Esophagus muscularis mucosa (tissue), 4 donors: ENCODE data around the gene TPM2.

Source experiments
- EP300 ChIP-seq: sonication (generic); formaldehyde crosslinking; IDR thresholded peaks from one replicate; pipeline ENCODE4 v1.6.1; 2017; ENCODE audit warnings: antibody characterized with exemption
- POLR2A ChIP-seq: fragments of 450-650 bp; IDR thresholded peaks from one replicate; pipeline ENCODE4 v1.6.1; 2017; ENCODE audit warnings: antibody characterized with exemption, moderate library complexity, mild to moderate bottlenecking, low read depth
- POLR2AphosphoS5 ChIP-seq, 2 donors: sonication (generic); formaldehyde crosslinking; IDR thresholded peaks; one replicate each; pipeline ENCODE4 v1.6.1; 2017; ENCODE audit warnings: antibody characterized with exemption in 2 of 2
- TF ChIP-seq, protein P1 (sequence below), 3 experiments: fragments of 200-600 bp in 2 of 3; fragments of 450-650 bp in 1 of 3; sonication (generic) in 2 of 3; IDR thresholded peaks; one replicate each; pipeline ENCODE4 v1.5.1; 2017 to 2019; ENCODE audit warnings: antibody characterized with exemption in 3 of 3, mild to moderate bottlenecking in 2 of 3, moderate library complexity in 1 of 3

DNA sequence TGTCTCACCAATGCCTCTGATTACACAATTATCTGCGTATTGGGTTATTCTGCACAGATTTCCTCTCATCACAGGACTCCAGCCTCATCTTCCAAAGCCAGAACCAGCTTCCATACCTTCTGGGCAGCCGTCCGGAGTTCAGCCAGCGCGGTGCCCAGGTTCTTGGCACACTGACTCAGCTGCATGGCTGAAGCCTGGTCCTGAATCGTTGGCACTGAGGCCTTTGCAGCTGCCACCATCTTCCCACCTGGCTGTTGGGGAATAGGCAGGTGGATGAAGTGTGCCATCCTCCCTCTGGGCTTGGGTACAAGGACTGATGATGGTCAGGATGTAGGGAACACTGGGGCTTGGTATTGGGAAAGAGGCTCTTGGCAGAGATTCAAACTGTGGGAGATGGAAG, 24.4 kb upstream of the TPM2 start:
- TF ChIP-seq, protein P1, sequence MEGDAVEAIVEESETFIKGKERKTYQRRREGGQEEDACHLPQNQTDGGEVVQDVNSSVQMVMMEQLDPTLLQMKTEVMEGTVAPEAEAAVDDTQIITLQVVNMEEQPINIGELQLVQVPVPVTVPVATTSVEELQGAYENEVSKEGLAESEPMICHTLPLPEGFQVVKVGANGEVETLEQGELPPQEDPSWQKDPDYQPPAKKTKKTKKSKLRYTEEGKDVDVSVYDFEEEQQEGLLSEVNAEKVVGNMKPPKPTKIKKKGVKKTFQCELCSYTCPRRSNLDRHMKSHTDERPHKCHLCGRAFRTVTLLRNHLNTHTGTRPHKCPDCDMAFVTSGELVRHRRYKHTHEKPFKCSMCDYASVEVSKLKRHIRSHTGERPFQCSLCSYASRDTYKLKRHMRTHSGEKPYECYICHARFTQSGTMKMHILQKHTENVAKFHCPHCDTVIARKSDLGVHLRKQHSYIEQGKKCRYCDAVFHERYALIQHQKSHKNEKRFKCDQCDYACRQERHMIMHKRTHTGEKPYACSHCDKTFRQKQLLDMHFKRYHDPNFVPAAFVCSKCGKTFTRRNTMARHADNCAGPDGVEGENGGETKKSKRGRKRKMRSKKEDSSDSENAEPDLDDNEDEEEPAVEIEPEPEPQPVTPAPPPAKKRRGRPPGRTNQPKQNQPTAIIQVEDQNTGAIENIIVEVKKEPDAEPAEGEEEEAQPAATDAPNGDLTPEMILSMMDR (IDR thresholded peaks at IDR 0.05), result no peak
- no peak for TF ChIP-seq POLR2A
- TF ChIP-seq POLR2AphosphoS5 (IDR thresholded peaks at IDR 0.05), result peak; percentile 7 to 45
- TF ChIP-seq EP300, result no peak
